T1000 (cell line): Measurements from ENCODE around the gene WNK2.

Experiments
- DNase-seq: peaks from one replicate; lab custom pipeline; 2025; ENCODE audit warnings: mixed read lengths; lab: John Stamatoyannopoulos, UW

The WNK2 gene

GRCh38 chr9:93161786-93162562 lies 22.0 kb upstream of the WNK2 start:
- DNase-seq = no peak

- no peak for DNase-seq
These were observed 19.9 kb upstream of the WNK2 start for GRCh38 chr9:93164085-93164484.

GRCh38 chr9:93166699-93167098 lies 17.2 kb upstream of the WNK2 start:
- no peak for DNase-seq

GRCh38 chr9:93167185-93167584 lies 16.8 kb upstream of the WNK2 start:
- DNase-seq = no peak

GRCh38 chr9:93167838-93168237 lies 16.1 kb upstream of the WNK2 start:
- no peak for DNase-seq

- no peak for DNase-seq
These were observed 15.4 kb upstream of the WNK2 start for GRCh38 chr9:93168581-93168980.

GRCh38 chr9:93169444-93169843 lies 14.5 kb upstream of the WNK2 start:
- no peak for DNase-seq

GRCh38 chr9:93170571-93170970 lies 13.4 kb upstream of the WNK2 start:
- DNase-seq = no peak

- no peak for DNase-seq
These were observed 12.5 kb upstream of the WNK2 start for GRCh38 chr9:93171261-93171990.

GRCh38 chr9:93172666-93173364 lies 11.1 kb upstream of the WNK2 start:
- no peak for DNase-seq

GRCh38 chr9:93173365-93174051 lies 10.4 kb upstream of the WNK2 start:
- DNase-seq = no peak

GRCh38 chr9:93174976-93175375 lies 9.0 kb upstream of the WNK2 start:
- DNase-seq = no peak

GRCh38 chr9:93177676-93178075 lies 6.3 kb upstream of the WNK2 start:
- no peak for DNase-seq

GRCh38 chr9:93178851-93179786 lies 4.8 kb upstream of the WNK2 start:
- DNase-seq = no peak

GRCh38 chr9:93180938-93181337 lies 3.0 kb upstream of the WNK2 start:
- no peak for DNase-seq

GRCh38 chr9:93181672-93182435 lies 2.1 kb upstream of the WNK2 start:
- DNase-seq = no peak

- DNase-seq = no peak
These were observed 1.4 kb upstream of the WNK2 start for GRCh38 chr9:93182572-93182971.

- DNase-seq = no peak
These were observed 742 bp upstream of the WNK2 start for GRCh38 chr9:93183131-93183662.

GRCh38 chr9:93184432-93185265 lies 710 bp downstream of the WNK2 start:
- no peak for DNase-seq
